ENCODE results near the gene BCKDHB.

Gene BCKDHB

GRCh38 chr6:80348263-80348662 lies 241.8 kb downstream of the BCKDHB start:
- CTCF ChIA-PET = no interaction called here
- H3K27me3 ChIP-seq (replicated peaks in 2 of 5; ENCODE audit: control insufficient read depth in 4 of 5, insufficient read depth in 5 of 5, low read length in 4 of 5) = no peaks in the 10 kb centered on the region
- H3K4me3 ChIP-seq (ENCODE audit: control insufficient read depth in 1 of 7, extremely low read depth in 1 of 7, insufficient read depth in 4 of 7, low read depth in 2 of 7, low read length in 6 of 7) = no peak overlapping the region
- no peaks in the 10 kb centered on the region for H3K9me3 ChIP-seq (ENCODE audit: control extremely low read depth in 1 of 5, control insufficient read depth in 4 of 5, insufficient read depth in 2 of 5, low read depth in 1 of 5, low read length in 4 of 5)
- DNase-seq = no peak
- no peaks in the 10 kb centered on the region for H3K36me3 ChIP-seq (ENCODE audit: control insufficient read depth in 4 of 4, insufficient read depth in 4 of 4, low read length in 3 of 4)
- POLR2A ChIA-PET = no interaction called here
- 73% methylated on average over 2 of the region's 2 CpGs for WGBS (ENCODE audit: insufficient coverage)
- H3K4me1 ChIP-seq (ENCODE audit: control extremely low read depth in 1 of 4, control insufficient read depth in 4 of 4, insufficient read depth in 4 of 4, low read length in 3 of 4) = no peaks in the 10 kb centered on the region
- no peak overlapping the region for H3K27ac ChIP-seq (ENCODE audit: insufficient read depth in 1 of 2, low read depth in 1 of 2, low read length in 2 of 2, poor library complexity in 1 of 2, severe bottlenecking in 2 of 2)

GRCh38 chr6:80356000-80356399 lies 249.5 kb downstream of the BCKDHB start:
- Histone ChIP-seq H3K9me3 (ENCODE audit: control extremely low read depth in 1 of 5, control insufficient read depth in 4 of 5, insufficient read depth in 2 of 5, low read depth in 1 of 5, low read length in 4 of 5) (peaks cover 0 to 2% (median 0%) of the 10 kb centered on the region in 5 experiments), H3K36me3 (ENCODE audit: control insufficient read depth in 4 of 4, insufficient read depth in 4 of 4, low read length in 3 of 4) (no peaks in the 10 kb centered on the region), H3K4me1 (ENCODE audit: control extremely low read depth in 1 of 4, control insufficient read depth in 4 of 4, insufficient read depth in 4 of 4, low read length in 3 of 4) (no peaks in the 10 kb centered on the region), H3K4me3 (ENCODE audit: control insufficient read depth in 1 of 7, extremely low read depth in 1 of 7, insufficient read depth in 4 of 7, low read depth in 2 of 7, low read length in 6 of 7) (no peak overlapping the region), H3K27me3 (replicated peaks in 2 of 5; ENCODE audit: control insufficient read depth in 4 of 5, insufficient read depth in 5 of 5, low read length in 4 of 5) (no peaks in the 10 kb centered on the region), H3K27ac (ENCODE audit: insufficient read depth in 1 of 2, low read depth in 1 of 2, low read length in 2 of 2, poor library complexity in 1 of 2, severe bottlenecking in 2 of 2) (no peak overlapping the region)
- ChIA-PET POLR2A (no interaction called here), CTCF (no interaction called here)
- no CpG with 5 or more reads among the region's 1 CpG for WGBS (ENCODE audit: insufficient coverage)
- DNase-seq = no peak

DNA sequence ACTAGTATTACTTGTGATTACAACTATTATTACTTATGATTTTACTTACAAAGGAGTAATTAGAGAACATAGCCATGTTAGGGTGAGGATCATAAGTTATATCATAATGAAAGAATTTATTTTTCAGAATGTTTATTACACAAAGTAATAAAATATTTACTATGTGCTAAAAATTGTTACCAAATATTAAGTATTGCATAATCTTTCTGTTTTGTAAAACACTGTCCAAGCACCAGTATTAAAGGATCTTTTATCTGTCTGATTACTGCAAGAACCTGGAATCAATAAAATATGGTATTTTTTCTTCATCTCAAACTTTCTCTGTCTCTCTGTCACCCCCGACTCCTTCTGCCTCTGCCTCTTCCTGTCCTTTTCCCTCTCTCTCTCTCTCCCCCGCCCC lies 250.1 kb downstream of the BCKDHB start:
- H3K4me3 ChIP-seq (ENCODE audit: control insufficient read depth in 1 of 7, extremely low read depth in 1 of 7, insufficient read depth in 4 of 7, low read depth in 2 of 7, low read length in 6 of 7) = no peak overlapping the region
- DNase-seq = no peak
- H3K9me3 ChIP-seq (ENCODE audit: control extremely low read depth in 1 of 5, control insufficient read depth in 4 of 5, insufficient read depth in 2 of 5, low read depth in 1 of 5, low read length in 4 of 5) = peaks cover 0 to 2% (median 0%) of the 10 kb centered on the region in 5 experiments
- H3K27ac ChIP-seq (ENCODE audit: insufficient read depth in 1 of 2, low read depth in 1 of 2, low read length in 2 of 2, poor library complexity in 1 of 2, severe bottlenecking in 2 of 2) = no peak overlapping the region
- ChIA-PET POLR2A (no interaction called here), CTCF (interaction anchor here (1.5 kb wide), 1 partner anchor 15 kb away, joined by 4 read pairs; no protein-coding TSS in a partner anchor)
- H3K36me3 ChIP-seq (ENCODE audit: control insufficient read depth in 4 of 4, insufficient read depth in 4 of 4, low read length in 3 of 4) = no peaks in the 10 kb centered on the region
- no CpG with 5 or more reads among the region's 2 CpGs for WGBS (ENCODE audit: insufficient coverage)
- H3K4me1 ChIP-seq (ENCODE audit: control extremely low read depth in 1 of 4, control insufficient read depth in 4 of 4, insufficient read depth in 4 of 4, low read length in 3 of 4) = no peaks in the 10 kb centered on the region
- no peaks in the 10 kb centered on the region for H3K27me3 ChIP-seq (replicated peaks in 2 of 5; ENCODE audit: control insufficient read depth in 4 of 5, insufficient read depth in 5 of 5, low read length in 4 of 5)

GRCh38 chr6:80357081-80357480 lies 250.6 kb downstream of the BCKDHB start:
- WGBS (ENCODE audit: insufficient coverage) = 100% methylated on average over 2 of the region's 2 CpGs
- POLR2A ChIA-PET = no interaction called here
- no peak for DNase-seq
- Histone ChIP-seq H3K9me3 (ENCODE audit: control extremely low read depth in 1 of 5, control insufficient read depth in 4 of 5, insufficient read depth in 2 of 5, low read depth in 1 of 5, low read length in 4 of 5) (peaks cover 0 to 2% (median 0%) of the 10 kb centered on the region in 5 experiments), H3K27me3 (replicated peaks in 2 of 5; ENCODE audit: control insufficient read depth in 4 of 5, insufficient read depth in 5 of 5, low read length in 4 of 5) (no peaks in the 10 kb centered on the region), H3K4me3 (ENCODE audit: control insufficient read depth in 1 of 7, extremely low read depth in 1 of 7, insufficient read depth in 4 of 7, low read depth in 2 of 7, low read length in 6 of 7) (no peak overlapping the region), H3K4me1 (ENCODE audit: control extremely low read depth in 1 of 4, control insufficient read depth in 4 of 4, insufficient read depth in 4 of 4, low read length in 3 of 4) (no peaks in the 10 kb centered on the region), H3K27ac (ENCODE audit: insufficient read depth in 1 of 2, low read depth in 1 of 2, low read length in 2 of 2, poor library complexity in 1 of 2, severe bottlenecking in 2 of 2) (no peak overlapping the region), H3K36me3 (ENCODE audit: control insufficient read depth in 4 of 4, insufficient read depth in 4 of 4, low read length in 3 of 4) (no peaks in the 10 kb centered on the region)
- CTCF ChIA-PET = interaction anchor here (1.5 kb wide), 1 partner anchor 16 kb away, joined by 4 read pairs; no protein-coding TSS in a partner anchor

GRCh38 chr6:80357674-80358073 lies 251.2 kb downstream of the BCKDHB start:
- H3K9me3 ChIP-seq (ENCODE audit: control extremely low read depth in 1 of 5, control insufficient read depth in 4 of 5, insufficient read depth in 2 of 5, low read depth in 1 of 5, low read length in 4 of 5) = peaks cover 0 to 2% (median 0%) of the 10 kb centered on the region in 5 experiments
- no peaks in the 10 kb centered on the region for H3K27me3 ChIP-seq (replicated peaks in 2 of 5; ENCODE audit: control insufficient read depth in 4 of 5, insufficient read depth in 5 of 5, low read length in 4 of 5)
- ChIA-PET POLR2A (no interaction called here), CTCF (interaction anchor here (1.5 kb wide), 1 partner anchor 16 kb away, joined by 4 read pairs; no protein-coding TSS in a partner anchor)
- DNase-seq = no peak
- WGBS (ENCODE audit: insufficient coverage) = 100% methylated on average over 2 of the region's 2 CpGs
- no peak overlapping the region for H3K27ac ChIP-seq (ENCODE audit: insufficient read depth in 1 of 2, low read depth in 1 of 2, low read length in 2 of 2, poor library complexity in 1 of 2, severe bottlenecking in 2 of 2)
- no peaks in the 10 kb centered on the region for H3K36me3 ChIP-seq (ENCODE audit: control insufficient read depth in 4 of 4, insufficient read depth in 4 of 4, low read length in 3 of 4)
- H3K4me1 ChIP-seq (ENCODE audit: control extremely low read depth in 1 of 4, control insufficient read depth in 4 of 4, insufficient read depth in 4 of 4, low read length in 3 of 4) = no peaks in the 10 kb centered on the region
- no peak overlapping the region for H3K4me3 ChIP-seq (ENCODE audit: control insufficient read depth in 1 of 7, extremely low read depth in 1 of 7, insufficient read depth in 4 of 7, low read depth in 2 of 7, low read length in 6 of 7)

DNA sequence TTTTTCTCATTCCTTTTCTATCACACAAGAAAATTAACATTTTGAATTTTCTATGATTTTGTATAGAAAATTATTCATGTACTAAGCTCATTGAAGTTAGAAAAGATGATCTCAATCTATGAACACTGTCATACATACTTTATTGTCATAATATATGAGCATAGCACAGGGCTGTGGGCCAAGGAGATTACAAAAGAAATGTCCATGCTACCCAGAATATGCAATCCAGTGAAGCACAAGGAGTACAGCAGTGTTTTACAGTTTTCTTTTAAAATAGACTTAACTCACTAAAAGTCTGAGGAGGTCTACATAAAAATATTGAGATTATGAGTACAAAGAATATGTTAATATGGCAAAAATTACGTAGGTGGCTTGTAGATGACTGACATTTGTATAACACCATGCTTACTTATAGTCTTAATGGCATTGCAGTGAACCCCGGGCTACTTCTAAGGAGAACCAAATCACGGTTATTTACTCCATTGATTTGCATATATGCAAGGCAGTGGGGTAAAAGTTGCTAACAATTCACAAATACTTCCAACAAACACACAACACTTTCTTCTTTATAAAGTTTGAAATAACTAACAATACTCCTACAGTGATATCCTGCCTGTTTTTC lies 257.1 kb downstream of the BCKDHB start:
- Histone ChIP-seq H3K4me1 (ENCODE audit: control extremely low read depth in 1 of 4, control insufficient read depth in 4 of 4, insufficient read depth in 4 of 4, low read length in 3 of 4) (no peaks in the 10 kb centered on the region), H3K36me3 (ENCODE audit: control insufficient read depth in 4 of 4, insufficient read depth in 4 of 4, low read length in 3 of 4) (no peaks in the 10 kb centered on the region), H3K9me3 (ENCODE audit: control extremely low read depth in 1 of 5, control insufficient read depth in 4 of 5, insufficient read depth in 2 of 5, low read depth in 1 of 5, low read length in 4 of 5) (peaks cover 0 to 3% (median 2%) of the 10 kb centered on the region in 5 experiments), H3K27me3 (replicated peaks in 2 of 5; ENCODE audit: control insufficient read depth in 4 of 5, insufficient read depth in 5 of 5, low read length in 4 of 5) (no peaks in the 10 kb centered on the region), H3K4me3 (ENCODE audit: control insufficient read depth in 1 of 7, extremely low read depth in 1 of 7, insufficient read depth in 4 of 7, low read depth in 2 of 7, low read length in 6 of 7) (no peak overlapping the region), H3K27ac (ENCODE audit: insufficient read depth in 1 of 2, low read depth in 1 of 2, low read length in 2 of 2, poor library complexity in 1 of 2, severe bottlenecking in 2 of 2) (no peak overlapping the region)
- ChIA-PET POLR2A (no interaction called here), CTCF (no interaction called here)
- WGBS (ENCODE audit: insufficient coverage) = no CpG with 5 or more reads among the region's 3 CpGs
- no peak for DNase-seq

DNA sequence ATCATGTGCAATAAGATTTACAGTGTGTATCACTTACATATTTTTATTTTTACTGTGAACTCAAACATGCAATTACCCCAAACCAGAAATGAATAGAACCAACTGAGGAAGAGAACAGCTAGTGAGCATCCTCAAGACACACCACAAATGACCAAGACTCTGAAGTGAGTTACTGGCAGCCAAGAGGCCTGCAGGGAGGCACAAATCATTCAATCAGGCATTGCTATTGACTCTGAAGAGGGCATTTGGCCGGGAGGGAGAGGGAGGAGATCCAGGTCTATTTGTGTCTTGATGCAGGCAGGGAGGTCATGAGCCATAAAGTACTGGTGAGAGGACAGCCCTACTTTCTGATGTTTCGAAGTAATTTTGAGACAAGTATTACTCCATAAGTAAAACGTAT lies 257.7 kb downstream of the BCKDHB start:
- no peaks in the 10 kb centered on the region for H3K4me1 ChIP-seq (ENCODE audit: control extremely low read depth in 1 of 4, control insufficient read depth in 4 of 4, insufficient read depth in 4 of 4, low read length in 3 of 4)
- H3K27ac ChIP-seq (ENCODE audit: insufficient read depth in 1 of 2, low read depth in 1 of 2, low read length in 2 of 2, poor library complexity in 1 of 2, severe bottlenecking in 2 of 2) = no peak overlapping the region
- no peaks in the 10 kb centered on the region for H3K27me3 ChIP-seq (replicated peaks in 2 of 5; ENCODE audit: control insufficient read depth in 4 of 5, insufficient read depth in 5 of 5, low read length in 4 of 5)
- CTCF ChIA-PET = no interaction called here
- H3K9me3 ChIP-seq (ENCODE audit: control extremely low read depth in 1 of 5, control insufficient read depth in 4 of 5, insufficient read depth in 2 of 5, low read depth in 1 of 5, low read length in 4 of 5) = peaks cover 0 to 3% (median 2%) of the 10 kb centered on the region in 5 experiments
- H3K4me3 ChIP-seq (ENCODE audit: control insufficient read depth in 1 of 7, extremely low read depth in 1 of 7, insufficient read depth in 4 of 7, low read depth in 2 of 7, low read length in 6 of 7) = no peak overlapping the region
- WGBS (ENCODE audit: insufficient coverage) = 89% methylated on average over 3 of the region's 3 CpGs
- POLR2A ChIA-PET = no interaction called here
- DNase-seq = no peak
- H3K36me3 ChIP-seq (ENCODE audit: control insufficient read depth in 4 of 4, insufficient read depth in 4 of 4, low read length in 3 of 4) = no peaks in the 10 kb centered on the region
